Ramos (cell line): ENCODE data around the gene TATDN2.
"Not testable (repeated sequence)": the region's sequence is repeated elsewhere in the genome, so short reads cannot be mapped to it uniquely, and the experiment has no call there.

ENCODE experiments used
- in situ Hi-C: fragments of 300-500 bp; cut with MboI; formaldehyde crosslinking; loops from one replicate; pipeline ENCODE4 v1.14.3; 2022; ENCODE audit warnings: low sequenced_read_pairs; ENCODE audit not compliant: unreplicated experiment

TATDN2 gene

DNA sequence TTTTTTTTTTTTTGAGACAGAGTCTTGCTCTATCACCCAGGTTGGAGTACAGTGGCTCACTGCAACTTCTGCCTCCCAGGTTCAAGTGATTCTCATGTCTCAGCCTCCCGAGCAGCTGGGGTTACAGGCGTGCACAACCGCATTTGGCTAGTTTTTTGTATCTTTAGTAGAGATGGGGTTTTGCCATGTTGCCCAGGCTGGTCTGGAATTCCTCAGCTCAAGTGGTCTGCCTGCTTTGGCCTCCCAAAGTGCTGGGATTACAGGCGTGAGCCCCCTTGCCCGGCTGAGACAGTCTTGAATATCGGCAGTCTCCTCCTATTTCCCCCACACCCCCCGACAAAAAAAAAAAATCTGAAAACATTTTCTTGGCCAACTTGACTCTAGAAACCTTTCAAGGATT is 18.7 kb downstream of the TATDN2 start:
- in situ Hi-C loops = not testable (repeated sequence)

DNA sequence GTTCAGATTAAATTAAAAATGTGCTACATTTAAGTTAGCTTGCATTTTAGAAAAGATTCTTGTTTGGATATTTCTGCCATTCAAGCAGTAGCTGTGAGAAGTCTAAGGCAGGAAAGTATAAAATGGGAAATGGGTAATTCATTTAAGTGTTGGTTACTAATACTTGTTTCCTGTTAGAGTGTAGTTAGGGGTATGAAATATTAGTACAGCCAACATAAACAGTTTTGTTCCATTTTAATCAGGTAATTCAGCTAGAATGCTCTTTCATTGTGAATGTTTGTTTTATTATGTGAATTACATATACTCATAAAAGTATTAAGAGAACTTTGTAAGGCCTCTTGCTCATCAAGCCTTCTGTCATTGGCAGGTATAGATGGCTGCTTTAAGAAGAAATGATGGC is 19.9 kb downstream of the TATDN2 start:
- in situ Hi-C loops = no loop called here

DNA sequence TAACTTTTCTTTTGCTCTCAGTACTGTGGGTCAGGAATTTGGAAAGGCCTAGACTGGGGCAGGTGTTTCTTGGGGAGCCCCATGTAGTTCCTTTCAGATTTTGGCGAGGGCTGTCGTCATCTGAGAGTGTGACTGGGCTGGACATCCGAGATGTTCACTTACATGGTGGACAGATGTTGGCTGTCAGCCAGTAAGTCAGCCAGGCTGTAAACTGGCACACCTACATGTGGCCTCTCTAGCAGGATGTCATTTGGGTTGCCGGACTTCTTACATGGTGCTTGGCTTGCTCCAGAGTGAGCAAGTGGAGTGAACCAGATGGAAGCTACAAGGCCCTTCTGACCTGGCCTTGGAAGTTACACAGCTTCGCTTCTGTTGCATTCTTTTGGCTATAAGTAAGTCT is 20.7 kb downstream of the TATDN2 start:
- in situ Hi-C loops = no loop called here

DNA sequence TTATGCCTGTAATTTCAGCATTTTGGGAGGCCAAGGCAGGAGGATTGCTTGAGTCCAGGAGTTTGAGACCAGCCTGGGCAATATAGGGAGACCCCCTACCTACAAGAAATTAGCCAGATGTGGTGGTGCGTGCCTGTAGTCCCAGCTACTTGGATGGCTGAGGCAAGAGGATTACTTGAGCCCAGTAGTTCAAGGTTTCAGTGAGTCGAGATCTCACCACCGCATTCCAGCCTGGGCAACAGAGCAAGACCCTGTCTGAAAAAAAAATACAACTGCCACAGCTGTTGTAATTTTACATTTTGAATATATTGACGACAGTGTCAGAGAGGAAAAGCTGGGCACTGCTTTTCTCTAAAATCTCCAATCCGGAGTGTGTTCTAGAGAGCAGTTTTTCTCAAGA is 21.2 kb downstream of the TATDN2 start:
- in situ Hi-C loops = no loop called here

DNA sequence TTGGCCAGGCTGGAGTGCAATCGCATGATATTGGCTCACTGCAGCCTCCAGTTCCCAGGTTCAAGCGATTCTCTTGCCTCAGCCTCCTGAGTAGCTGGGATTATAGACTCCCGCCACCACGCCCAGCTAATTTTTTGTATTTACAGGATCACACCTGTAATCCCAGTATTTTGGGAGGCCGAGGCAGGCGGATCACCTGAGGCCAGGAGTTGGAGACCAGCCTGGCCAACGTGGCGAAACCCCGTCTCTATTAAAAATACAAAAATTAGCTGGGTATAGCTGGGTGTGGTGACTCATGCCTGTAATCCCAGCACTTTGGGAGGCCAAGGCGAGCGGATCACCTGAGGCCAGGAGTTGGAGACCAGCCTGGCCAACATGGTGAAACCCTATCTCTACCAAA is 24.2 kb downstream of the TATDN2 start:
- in situ Hi-C loops = not testable (repeated sequence)

DNA sequence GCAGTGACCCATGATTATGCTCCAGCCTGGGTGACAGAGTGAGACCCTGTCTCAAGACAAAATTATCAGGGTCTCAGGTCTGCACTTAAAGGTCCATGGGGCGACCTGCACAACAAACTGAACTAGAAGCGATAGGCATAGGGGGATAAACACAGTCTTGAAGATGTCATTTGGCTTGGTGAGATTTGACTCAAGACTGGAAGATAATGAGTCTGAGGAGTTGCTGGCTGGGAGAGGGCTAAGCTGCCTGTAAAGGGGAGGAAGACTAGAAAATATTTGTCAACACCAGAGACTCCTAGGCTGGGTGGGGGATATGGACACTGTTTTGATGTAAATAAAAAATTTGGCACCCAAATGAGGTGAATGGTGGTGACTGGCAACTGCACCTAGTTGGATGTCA is 24.7 kb downstream of the TATDN2 start:
- in situ Hi-C loops = no loop called here

DNA sequence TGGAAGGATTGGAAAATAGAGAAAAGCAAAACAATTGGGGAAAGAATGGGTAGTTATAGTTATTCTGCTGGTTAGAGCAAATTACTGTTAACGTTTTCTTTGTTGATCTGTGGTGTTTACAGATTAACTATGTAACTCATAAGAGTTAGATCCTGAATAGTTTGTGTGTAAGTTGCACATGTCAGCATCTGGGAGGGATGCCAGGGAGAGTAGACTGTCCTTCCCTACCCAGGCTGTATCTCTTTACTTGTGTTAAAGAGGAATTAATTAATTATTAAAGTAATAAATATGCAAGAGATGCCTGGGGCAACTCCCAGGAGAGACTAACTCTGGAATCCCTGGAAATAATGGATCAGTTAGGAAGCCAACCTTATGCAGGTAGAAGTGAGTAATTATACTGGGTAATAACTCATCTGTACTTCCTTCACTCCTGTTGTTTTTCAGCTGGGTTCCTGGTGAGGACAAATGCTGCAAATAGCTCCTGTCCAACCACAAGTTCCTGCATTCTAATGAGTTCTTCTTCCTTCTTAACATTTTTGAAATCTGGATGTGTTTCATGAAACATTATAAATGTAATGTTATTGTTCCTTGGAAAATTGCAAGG is 25.5 kb downstream of the TATDN2 start:
- in situ Hi-C loops = no loop called here

DNA sequence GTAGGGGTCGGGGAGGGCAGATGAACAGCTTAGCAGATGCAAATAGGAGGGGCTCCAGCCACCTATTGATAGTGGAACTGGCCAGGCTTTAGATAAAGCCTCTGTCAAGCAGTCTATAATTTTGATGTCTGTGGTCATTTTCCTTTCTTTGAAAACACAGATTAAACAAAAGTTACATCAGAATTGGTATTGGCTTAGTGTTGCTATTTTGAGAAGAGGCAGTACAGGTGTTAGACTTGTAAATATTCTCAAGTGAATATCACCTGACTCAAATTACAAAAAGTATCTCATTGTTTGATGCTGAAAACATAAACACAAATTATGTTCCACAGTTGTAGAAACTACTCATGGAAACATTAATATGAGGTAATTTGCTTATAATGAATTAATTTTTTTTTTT is 26.3 kb downstream of the TATDN2 start:
- in situ Hi-C loops = no loop called here

DNA sequence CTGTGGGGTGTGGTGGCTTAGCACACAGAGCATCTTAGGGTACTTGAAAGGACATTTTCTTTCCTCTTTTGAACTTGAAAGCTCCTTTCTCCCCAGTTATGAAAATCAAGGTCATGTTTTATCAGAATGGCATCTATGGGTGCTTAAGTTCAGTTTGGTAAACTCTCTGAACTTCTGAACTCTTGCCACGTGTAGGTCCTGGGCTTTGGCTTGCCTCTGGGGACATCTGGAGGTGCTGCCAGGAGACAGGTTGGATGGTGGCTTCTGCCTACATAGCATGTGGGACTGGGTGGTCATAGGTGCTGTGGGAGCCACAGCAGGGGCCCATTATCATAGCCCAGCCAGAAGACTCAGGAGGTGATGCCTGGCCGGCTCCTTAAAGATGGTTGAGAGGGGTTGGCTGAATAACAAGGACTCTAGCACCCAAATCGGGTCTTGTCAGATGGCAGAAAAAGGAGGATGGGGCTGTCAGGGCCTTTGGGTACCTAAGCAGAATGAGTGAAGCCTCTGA is 28.9 kb downstream of the TATDN2 start:
- in situ Hi-C loops = no loop called here

DNA sequence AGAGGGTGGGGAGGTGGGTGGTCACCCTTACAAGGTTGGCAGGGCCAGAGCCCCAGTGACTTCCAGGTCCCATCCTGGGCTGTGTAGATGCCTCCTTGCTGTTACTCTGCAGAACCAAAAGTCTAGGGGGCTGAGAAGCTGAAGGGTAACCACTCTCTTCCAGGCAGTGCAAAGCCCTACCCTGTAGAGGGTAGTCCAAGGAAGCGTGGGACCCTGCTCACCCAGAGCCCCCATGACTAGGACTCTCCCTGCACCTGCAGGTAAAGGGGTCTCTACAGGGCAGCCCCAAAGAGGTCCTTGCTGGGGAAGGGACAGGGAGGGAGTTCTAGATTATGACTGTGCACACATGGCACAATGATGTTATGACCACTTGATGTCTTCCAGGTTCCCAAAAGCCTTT is 30.2 kb downstream of the TATDN2 start:
- in situ Hi-C loops = no loop called here

DNA sequence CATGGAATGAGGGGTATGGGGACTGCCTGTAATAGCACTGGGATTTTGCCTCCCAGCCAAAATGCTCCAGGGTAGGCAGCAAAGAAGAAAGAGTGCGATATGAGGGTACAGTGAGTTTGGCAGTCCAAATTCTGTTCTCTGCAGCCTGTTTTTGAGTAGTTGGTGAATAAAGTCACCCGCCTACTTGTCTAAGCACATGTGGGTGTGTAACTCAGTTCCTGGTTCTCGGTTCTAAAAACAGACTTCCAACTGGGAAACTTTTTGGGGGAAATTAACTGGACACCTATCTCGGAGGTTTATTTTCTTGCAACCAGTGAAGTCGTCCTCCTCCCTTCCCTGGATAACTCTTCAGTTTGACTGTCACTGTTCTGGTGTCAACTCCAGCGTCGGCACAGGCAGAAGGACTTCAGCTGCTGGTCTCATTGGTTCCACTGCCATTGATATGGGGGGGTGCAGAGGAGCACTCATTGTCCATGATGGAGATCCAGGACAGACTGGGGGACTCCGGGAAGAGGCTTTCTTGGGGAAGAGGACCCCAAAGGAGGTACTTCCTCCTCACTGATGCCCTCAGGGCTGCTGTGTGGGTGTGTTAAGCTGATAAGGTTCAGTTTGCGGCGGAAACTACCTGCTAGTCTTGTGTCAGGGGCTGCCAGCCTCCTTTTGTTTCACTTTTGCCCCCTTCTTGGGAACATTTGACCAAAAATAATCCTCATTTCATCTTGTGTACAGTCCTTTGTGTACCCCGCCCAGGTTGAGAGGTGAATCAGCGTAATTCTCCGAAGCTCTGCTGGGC is 31.3 kb downstream of the TATDN2 start:
- in situ Hi-C loops = no loop called here

DNA sequence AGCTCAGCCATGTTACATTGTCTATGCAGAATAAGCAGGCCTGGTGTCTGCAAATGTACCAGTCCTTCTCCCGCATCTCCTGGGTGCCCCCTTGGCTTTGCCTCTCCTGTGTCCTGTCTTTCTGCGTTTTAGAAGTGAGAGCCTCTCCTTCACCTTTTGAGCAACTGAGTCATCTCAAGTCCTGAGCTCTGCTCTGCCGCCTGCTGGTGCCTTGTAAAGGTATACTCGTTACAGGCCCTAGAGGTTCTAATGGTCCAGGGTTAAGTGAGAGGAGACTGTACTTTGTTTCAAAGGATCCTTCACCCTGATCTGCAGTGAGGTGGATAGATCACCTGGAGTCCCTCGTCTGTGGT is 31.9 kb downstream of the TATDN2 start:
- in situ Hi-C loops = no loop called here

DNA sequence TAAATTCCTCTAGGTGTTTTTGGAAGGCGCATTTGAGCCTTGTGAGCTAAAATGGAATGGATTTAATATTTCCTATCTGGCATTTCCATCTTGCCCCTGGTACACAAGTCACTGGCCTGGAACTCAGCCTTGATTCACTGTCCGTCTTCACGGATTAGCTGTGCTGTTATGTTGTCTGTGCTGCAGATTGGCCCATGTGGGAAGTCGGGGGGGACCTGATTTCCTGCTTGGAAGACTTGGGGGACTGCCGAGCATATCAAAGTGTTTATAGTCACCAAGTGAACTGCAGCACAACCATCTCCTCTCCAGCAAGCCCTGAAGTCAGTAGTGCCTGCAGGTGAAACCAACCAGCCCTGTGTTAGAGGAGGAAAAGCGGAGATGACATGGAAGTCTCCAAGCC is 32.3 kb downstream of the TATDN2 start:
- in situ Hi-C loops = no loop called here

DNA sequence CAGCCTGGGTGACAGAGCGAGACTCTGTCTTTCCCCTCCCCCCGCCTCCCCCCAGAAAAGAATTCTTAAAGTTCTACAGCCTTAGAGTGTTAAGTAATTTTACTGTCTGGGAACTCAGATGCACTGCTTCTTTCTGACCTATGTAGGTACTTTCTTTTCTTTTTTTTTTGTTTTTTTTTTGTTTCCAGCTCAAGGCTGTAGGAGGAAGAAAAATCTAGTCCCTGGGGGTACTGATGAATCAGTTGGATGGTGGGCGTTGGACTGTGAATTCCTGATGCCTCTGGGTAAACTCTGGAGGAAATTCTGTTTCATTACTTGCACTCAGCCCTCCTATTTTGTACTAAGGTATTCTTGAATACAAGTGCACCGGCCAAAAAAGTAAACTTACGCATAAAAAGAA is 33.7 kb downstream of the TATDN2 start:
- in situ Hi-C loops = no loop called here

DNA sequence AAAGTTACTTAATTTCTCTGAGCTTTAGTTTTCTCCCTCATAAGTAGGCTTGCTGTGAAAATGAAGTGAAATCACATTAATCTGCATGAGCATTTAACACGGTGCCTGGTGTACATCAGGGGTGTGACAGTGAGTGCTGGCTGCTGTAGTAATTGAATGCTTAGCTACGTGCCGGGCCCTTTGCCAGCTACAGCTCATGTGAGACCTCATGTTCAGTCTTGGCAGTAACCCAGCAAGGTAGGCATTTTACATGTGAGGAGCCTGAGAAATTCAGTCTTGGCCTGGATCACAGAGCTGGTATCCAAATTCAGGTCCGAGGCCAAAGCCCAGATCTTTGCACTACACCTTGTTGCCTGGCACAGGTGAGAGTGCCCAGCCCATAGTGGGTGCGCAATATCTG is 35.4 kb downstream of the TATDN2 start:
- in situ Hi-C loops = no loop called here

DNA sequence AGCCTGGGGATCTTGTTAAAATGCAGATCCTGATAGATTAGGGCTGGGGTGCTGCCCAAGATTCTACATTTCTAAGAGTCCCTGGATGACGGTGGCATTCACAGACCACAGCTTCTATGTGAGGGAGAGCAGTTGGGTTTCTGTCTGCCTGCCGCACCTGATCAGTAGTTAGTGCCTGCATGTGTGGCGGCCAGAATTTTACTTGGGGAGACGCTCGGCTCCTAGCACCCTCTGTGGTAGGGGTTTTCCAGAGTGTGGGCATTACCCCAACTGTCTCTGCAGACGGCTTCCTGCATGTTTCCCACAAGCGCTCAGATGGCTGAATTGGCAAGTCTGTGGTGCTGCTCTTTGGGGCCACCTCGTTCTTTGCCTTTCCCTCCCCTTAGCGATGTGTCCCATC is 36.2 kb downstream of the TATDN2 start:
- in situ Hi-C loops = no loop called here

DNA sequence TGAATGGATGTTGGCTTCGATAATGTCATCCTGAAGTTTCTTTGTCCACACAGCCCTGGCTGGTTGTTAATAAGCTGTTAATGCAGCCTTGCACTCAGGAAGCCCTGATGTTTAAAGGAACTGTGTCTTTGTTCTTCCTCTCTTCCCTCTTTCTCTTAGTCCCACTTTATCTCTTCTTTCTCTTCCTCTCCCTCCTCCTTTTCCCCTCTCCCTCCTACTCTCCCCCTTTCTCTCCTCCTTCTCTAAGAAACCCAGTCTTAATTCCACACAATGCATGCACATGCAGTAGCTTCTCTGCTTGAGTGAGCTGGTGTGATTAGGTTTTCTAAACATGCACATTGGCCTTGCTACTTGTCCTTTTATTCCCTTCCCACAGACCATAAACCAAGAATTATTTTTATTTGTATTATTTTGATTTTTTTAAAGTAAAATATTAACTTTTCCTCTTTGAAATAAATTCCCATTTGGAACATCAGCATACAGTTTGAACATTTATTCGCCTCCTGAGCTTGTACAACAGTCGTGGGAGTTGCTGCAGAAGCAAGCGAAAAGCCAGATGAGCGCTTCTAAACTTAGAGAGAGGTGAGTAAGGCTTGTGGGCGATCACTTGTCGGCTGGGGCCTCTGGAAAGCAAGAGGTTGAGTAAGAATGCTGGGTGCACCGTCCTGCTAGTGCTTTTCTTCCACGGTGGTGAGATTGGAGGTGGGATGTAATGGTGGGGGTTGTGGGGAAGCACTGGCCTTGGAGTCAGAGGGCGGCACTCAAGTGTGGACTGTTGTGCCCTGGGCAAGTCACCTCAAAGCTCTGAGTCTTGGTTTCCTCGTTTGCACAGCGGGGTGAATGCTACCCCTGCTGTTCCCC is 37.2 kb downstream of the TATDN2 start:
- in situ Hi-C loops = no loop called here

DNA sequence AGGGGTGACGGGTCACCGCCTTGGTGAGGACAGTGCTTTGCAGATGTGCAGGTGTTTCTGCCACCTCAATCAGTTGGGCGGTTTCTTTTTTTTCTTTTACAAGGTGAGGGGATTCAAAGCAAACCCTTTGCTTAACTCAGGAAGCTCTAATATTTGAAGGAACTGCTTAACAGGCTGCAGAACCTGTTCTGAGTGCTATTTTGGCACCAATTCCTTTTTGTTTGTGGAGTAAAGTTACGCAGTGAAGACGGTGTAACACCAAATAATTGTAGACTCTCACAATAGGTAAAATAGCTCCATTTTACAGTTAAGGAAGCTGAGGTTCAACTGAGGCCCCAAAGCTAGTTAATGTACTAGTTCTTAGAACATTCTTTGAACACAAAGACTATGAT is 37.9 kb downstream of the TATDN2 start:
- in situ Hi-C loops = no loop called here

DNA sequence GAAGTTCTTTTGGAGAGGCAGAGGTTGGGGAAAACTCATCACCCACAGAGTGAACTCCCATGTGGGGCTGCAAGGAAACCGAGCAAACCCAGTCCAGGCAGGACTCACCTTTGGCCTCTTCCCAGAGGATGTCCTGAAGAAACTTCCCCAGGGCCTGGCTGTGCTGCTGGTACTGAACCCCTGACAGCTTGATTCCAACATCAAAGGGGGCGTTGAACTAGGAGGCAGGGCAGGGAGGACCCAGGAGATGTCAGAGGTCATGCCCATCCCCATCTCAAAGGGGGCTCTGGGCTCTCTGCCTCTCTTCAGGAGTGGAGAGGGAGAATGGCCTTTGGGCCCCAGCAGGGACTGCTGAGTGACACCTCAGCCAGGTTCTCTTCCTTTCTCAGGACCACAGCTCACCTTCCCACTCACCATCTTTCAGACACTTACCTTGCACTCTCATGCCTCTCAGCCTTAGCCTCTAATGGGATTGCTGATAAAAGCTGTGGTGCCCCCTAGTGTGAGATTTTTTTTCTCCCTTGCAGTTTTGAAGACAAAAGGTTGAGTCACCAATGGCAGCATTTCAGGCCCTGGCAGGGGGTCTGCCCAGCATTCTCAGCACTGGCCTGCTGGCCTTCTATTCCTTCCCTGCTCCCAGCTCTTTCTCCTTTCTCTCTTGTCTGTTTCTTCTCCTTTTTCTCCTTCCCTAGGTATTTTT is 38.5 kb downstream of the TATDN2 start:
- in situ Hi-C loops = no loop called here

DNA sequence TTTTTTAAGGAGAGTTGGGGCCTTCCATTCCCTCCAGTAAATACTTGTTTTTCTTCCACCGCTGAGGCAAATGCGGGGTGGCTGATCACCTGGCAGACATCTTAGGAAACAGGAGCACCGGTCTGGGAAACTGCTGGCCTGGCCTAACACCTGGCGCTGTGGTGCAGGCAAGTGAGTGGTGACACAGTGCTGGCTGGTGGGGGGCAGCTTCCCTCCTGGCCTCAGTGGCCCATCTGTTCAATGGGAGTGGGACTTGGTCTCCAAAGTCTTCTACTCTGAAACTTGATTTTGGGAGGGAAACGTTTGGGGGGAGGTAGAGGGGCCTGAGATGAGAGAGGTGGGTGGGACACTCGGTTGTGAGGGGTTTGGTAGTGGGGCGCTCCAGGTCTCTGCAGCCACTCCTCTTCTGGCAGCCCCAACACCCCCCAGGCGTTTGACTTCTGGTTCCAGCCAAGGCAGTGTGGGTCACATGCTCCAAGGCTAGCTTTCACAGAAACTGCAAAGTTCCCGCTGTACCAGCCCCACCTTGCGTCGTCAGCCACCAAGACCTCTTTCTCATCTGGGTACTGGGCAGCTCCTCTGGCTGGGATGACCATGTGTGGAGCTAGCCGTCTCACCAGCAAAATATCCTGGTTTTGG is 39.8 kb downstream of the TATDN2 start:
- in situ Hi-C loops = no loop called here
